Jurkat, Clone E6-1 (cell line): ENCODE measurements around the gene SDCCAG8.

ENCODE experiments used
- DNase-seq: peaks from one replicate; pipeline ENCODE4 v3.0.0-alpha.2; 2011; ENCODE audit warnings: low read depth, low spot score
- H3K4me3 ChIP-seq: 2 replicates; pipeline ENCODE4 v1.5.1; 2011; ENCODE audit warnings: mild to moderate bottlenecking, low read length, control low read depth, moderate library complexity

The SDCCAG8 gene

DNA sequence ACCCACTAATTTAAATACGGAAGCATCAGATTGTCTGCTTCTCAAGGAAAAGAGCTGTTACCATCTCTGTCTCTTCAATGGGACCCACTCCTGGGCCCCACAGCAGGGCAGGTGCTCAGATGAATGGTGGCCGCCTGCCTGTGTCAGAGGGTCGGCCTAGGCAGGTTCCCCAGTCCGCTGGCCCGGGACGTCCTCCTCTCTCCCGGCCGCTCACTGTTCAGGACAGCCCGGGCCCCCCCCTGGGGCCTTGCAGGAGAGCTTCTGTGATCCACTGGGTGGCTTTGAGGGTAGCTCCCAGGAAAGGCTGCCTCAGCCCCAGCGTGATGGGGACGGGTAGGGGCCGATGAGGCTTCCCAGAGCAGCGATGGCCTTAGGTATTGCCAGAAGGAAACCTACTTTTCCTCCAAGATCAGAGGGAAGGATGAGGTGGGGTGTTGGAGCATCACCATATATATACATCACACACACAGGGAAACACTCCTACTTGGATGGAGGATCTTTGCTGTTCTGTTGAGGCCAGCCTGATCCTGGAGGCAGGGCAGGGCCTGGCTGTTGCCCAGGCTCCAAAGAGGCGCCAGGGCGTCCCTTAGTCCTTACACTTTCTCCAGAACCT lies 231.3 kb downstream of the SDCCAG8 start:
- no peak overlapping the region for H3K4me3 ChIP-seq
- DNase-seq: no peak

DNA sequence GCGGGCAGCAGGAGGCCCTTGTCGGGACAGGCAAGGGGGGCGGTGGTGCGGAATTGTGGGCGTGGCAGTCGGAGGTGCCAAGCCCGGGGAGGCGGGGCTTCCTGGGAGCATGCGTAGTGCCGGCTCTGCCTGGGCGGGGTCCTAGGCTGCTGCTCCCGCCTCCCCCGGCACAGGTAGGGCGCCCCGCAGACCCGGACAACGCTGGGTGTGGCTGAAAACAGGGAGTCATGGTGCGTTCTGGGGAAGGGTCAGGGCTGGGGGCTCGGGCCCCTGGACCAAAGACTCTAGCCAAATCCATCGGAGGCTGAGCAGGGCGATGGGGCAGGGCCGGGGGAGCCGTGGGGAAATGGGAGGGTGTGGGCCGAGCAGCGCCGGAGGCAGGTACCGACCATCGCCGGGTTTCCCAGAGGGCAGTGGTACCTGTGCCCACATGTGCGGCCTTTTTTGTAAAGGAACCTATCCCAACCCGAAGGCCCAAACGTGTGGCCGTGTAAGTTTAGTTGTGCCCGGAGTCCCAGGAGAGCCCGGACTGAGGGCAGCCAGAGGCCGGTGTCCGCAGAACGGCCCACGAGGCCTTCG lies 231.9 kb downstream of the SDCCAG8 start:
- no peak for DNase-seq
- H3K4me3 ChIP-seq: no peak overlapping the region

DNA sequence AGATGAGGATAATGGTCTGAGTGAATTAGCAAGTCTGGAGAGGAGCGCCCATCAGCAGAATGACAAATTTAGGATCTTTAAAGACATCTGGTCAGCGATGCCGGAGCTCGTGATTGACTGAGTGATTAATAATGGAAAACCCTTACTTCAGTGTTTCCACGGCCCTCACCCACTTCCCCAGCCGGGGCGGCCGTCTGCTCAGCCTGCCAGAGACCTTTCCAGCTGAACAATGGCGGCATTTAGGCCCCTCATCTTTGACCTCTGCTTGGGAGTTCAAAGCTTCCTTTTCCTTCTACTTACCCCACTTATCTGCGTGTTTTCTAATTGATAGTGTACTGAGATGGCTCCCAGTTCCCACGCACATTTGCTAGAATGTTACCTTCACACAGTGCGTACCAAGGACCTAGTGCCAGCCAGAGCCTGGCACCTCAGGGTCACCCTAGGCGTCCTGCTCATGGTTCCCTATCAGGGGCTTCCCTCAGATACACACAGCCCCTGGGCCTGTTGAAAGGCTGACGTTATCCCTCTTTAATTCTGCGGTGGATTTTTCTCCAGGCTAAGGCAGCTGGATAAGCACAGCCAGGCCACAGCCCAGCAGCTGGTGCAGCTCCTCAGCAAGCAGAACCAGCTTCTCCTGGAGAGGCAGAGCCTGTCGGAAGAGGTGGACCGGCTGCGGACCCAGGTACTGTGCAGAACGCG lies 232.8 kb downstream of the SDCCAG8 start:
- no peak overlapping the region for H3K4me3 ChIP-seq
- DNase-seq: no peak

DNA sequence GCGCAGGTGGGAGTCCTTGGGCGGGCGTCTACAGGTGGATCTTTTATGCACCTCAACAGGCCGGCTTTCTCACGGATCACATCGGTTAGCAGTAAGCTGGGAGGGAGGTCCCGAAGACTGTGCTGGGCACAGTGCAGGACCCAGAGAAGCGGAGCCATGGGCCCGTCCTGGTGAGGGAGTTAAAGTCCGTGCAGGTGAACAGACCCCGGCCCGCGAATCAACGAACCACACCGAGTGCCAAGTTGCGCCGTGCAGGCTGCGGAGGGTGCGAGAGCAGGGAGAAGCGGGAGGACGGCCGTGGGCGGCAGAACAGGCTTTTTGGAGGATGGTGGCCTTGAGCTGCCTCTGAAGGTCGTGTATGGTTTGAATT lies 233.3 kb downstream of the SDCCAG8 start:
- no peak overlapping the region for H3K4me3 ChIP-seq
- no peak for DNase-seq

DNA sequence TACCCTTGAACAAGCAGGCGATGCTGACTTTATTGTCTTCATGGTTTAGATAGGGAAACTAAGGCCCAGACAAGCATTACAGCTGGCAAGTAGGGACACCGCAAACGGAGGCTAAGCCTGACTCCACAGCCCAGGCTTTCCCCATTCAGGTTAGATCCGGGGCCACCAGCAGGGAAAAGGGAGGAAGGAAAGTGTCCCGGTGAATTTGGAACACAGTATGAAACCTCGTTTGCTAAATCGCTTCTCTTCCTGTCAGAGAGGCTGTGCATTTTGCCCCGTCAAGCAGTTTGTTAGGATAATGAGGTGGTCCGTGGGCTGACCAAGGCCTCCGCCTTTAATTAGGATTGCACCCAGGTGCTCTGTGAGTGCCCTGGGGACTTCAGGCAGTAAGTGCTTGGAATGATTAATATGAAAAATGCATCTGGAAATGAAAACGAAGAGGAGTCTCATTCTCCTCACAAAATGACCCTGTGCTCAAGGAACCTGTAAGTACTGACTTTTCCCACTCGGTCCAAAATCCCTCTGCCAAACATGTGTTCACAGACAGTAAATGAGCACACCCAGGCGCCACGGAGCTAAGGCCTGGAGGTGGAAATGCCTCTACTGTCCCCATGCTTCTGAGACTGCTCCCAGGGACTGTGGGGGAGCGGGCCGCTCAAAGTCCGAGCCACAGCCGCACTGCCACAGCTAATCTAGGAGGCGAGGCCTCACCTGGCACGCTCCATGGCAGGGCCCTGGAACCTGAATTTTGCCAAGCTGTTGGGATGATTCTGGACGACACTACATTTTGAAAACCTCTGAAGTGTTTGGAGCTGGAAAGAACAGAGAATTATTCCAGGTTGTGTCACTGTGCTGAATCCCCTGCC lies 234.1 kb downstream of the SDCCAG8 start:
- no peak overlapping the region for H3K4me3 ChIP-seq
- DNase-seq: no peak

DNA sequence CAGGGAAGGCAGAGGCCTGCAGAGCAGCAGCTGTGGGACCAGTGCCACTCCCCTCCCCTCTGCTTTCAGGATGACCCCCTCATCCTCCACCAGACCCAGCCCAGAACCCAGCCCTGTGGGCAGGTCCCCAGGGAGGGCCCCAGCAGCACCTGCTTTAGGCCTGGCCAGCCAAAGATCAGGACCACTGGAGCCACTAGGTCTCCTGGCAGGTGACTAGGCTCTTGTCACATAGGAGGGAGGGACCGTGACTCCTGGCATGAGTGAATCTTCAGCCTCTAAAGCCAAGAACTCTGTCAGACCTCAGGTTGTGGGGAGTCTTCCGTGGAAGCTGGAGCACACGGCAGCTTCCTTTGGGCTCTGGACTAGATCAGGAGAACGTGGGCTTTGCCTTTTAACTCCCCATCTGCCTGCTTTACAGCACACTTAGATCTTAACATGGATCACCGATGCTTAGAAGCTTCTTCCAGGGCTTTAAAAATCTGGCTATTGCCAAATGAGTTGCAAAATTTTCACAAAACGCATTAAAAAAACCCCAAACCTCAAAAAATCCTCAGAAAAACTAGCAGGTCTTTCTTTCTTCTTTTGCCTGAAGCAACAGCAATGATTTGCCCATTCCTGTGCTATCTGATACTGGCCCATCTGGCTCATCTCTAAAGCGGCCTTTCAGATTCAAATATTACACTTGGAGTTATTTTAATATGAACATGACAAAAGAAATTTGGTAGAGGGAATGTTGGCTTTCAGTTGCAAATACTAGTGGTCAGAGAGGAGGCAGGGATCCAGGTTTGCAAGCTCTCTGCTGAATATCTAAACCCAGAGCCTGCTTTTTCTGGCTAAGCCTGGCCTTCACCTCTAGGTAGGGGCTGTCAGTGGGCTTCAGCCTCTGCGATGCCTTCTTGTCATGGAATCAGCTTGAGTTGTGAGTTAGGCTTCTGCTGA lies 235.2 kb downstream of the SDCCAG8 start:
- H3K4me3 ChIP-seq: no peak overlapping the region
- no peak for DNase-seq

DNA sequence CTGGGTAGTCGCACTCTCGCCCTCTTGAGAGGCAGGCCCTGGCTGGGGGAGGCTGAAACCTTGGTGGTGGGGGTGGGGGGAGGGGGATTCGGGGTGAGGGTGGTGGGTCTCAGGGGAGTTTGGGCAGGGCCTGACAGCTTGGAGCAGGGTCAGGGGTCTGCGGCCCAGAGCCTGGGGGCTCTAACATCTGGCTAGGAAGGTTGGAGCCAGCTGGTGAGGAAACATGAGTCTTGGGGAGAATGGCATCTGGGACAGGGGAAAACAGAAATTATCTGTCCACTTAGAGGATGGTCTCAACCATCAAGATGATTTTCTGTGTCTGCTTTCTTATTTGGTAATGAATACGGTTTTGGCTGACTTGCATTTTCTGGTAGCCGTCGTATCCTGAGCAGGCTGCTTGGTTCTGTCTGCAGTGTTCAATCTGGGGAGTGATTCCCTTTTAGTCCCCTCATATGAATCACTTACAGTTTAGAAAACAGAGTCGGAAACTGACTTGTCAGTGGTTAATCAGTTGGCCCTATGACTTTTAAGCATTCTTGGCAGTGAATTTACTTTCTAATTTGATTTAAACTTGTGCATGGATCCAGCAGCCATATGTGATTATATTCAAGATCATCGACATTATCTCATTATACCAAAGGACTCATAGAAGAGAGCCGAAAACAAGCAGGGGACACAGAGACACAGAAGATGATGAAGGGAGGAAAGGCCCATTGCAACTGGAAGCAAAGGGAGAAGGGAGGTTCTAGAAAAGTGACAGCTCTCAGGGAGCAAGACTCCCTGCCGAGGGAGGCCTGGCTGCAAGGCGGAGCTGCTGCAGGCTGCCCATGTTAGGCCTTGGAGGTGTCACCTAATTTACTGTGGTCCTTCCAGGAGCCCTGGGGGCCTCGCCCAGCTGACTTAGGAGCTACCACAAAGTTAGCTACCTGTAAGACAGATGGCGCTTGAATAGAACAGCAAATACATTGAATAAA lies 237.6 kb downstream of the SDCCAG8 start:
- no peak for DNase-seq
- H3K4me3 ChIP-seq: no peak overlapping the region

DNA sequence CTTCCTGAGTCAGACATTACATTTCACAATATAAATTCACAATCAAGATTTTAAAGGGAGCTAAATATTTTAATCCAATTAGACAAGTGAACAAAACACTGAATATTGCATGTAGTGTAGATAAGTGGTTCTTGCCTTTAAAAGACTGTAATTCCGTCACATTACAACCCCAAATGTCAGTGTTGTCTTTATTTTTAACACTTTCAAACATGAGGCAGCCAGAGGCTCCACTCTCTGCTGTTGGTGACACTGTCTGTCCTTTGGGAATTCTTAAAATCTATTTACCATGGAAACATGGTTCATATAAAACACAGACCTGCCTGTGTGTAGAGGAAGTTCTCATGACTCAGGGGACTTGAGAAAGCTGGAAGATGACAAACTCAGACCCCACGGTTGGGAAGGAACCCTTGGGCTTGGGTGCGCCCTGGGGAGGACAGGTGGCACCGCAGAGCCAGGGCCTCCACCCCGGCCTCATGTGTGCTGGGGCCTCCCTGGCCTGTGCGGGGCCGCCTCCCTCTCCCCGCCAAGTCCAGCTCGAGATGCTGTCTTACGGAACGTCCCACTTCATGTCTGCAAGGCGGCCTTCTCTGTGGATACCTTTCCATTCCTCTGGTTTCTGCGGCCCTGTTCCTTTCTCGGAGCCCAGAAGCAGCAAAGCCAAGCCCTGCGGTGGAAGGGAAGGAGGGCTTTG lies 239.0 kb downstream of the SDCCAG8 start:
- no peak for DNase-seq
- no peak overlapping the region for H3K4me3 ChIP-seq

DNA sequence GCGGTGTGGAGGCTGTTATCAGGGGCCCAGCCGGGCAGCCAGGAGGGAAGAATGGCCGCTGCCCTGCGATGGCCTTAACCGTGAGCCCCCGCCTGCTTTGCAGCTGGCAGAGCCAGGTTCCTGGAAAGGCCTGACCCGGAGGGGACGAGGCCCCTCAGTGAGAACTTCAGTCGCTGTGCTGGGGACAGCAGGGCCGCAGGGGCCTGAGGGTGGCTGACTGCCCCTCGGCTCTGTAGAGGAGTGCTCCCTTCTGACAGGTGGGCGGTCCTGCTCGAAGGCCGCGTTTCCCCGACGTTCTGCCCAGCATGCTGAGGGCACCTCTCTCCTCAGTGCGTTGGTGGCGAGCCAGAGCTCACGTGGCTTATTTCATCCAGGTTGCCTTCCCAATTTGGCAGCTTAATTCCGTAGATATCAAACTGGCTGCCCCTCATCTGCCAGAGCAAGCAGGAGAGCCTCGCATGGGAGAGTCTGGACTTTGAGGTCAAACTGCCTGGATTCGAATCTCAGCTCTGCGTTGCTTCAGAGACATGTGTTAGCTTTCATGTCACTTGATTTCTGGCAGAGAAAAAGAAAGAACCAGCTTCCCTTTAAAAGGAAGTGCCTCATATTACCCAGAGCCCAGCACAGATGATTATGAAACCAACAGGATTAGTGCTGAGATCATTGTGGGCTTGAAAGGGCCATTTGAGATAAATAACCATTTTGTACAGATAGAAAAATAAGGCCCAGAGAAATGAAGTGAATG lies 239.8 kb downstream of the SDCCAG8 start:
- H3K4me3 ChIP-seq: no peak overlapping the region
- DNase-seq: no peak

DNA sequence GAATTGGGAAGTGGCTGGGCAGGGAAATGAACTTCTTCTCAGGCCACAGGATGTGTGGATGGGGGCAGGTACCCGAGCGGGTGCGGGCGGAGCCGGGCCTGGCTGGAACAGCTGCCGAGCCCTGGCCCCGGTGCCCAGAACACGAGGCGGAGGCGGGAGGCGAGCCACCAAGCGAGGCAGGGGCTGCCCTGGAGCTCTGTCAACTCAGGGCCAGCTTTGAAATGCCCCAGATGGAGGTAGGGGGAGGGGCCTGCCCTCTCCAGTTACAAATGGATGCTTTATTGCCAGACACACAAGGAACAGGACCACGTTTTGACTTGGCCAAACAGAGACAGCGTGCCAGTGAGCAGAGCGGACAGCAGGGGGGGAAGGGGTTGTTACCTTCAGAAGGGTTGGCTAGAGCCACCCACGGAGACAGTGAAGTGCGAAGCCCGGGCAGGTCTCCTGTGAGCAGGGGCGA lies 240.4 kb downstream of the SDCCAG8 start:
- no peak for DNase-seq
- H3K4me3 ChIP-seq: no peak overlapping the region

DNA sequence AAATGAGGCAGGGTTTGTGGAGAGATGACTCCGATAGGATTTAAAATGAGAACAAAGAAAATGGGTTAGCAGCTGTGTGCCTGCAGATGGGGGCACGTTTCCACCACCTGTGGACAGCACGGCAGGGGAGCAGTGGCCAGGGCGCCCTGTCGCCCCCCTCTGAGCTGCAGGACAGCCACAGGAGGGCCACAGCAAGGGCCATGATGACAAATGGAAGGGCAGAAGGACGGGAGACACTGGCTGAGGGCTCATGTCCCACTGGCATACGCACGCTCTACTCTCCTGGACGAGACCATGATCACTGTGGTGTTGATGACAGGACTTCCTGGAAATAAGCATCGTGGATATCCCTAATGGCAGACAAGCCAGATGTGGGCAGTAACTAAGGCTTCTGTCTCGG lies 241.0 kb downstream of the SDCCAG8 start:
- DNase-seq: no peak
- H3K4me3 ChIP-seq: no peak overlapping the region

DNA sequence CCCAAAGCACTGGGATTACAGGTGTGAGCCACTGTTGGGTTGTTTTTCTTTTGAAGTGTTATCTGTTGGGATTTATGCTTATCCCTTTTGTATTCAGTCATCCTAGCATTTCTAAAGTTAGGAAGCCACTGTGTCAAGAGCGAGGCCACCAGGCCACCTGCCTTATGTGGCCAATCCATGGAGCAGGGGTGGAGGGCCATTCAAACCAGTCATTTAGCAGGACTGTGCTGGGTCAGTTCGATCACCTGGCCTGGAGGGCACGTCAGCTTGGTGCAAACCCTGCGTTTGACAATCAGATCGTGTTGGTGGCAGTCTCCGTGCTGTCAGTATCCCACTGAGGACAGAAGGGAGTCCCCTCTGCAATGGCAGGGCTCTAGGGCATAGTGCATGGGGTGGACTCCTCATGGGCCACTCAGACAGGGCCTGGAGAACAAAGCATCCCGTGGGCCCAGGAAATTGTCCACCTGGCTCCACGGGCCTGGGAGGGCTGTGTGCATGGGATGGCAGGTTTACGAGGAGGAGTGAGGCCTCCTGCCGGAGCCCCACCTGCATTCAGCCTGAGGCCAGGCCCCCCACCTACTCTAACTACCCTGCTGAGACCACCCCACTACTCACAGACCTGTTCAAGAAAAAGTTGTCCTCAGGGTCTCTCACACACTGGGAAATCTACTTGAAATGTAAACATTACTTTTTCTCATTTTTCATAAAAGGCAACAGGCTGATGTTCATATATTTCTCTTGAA lies 242.3 kb downstream of the SDCCAG8 start:
- no peak overlapping the region for H3K4me3 ChIP-seq
- no peak for DNase-seq

DNA sequence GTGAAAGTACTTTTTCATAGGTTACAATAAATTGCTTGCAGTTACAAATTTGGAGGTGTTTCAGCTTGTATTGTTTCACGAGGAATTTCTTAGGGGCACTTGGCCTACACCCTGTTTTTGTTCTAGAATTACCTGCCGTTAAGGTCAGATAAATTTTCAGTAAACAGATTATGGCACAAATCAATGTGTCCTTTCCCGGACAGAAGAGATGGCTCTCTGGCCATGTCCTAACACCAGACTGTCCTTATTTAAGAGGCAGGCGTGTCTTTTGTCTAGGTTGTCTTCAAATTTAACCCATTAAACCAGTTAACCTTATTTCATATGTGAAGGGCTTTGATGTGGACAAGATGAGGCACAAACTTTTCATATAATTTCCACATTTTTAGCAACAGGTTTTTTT lies 243.4 kb downstream of the SDCCAG8 start:
- no peak for DNase-seq
- H3K4me3 ChIP-seq: no peak overlapping the region

DNA sequence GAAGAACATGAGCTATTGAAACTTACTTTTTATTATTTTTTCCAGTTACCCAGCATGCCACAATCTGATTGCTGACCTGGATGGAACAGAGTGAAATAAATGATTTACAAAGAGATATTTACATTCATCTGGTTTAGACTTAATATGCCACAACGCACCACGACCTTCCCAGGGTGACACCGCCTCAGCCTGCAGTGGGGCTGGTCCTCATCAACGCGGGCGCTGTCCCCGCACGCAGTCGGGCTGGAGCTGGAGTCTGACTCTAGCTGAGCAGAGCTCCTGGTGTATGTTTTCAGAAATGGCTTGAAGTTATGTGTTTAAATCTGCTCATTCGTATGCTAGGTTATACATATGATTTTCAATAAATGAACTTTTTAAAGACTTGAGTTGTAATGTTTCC lies 243.9 kb downstream of the SDCCAG8 start:
- no peak for DNase-seq
- H3K4me3 ChIP-seq: no peak overlapping the region

DNA sequence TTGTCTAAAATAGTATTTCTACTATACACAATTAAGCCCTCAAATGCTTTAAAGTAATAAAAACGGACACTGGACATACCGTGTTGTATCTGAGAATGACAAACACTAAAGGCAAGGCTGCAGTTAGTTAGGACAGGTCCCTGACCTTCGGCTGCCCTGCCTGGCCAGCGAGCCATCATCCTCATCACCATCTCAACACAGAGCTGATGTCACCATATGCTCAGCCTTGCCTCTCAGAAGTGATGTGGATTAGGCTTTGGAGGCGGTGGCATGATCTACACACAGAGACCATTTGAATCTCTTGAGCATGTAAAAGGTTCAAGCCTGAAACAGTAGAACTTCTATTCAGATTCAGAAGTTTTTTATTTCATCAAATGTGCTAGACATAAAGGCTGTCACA lies 244.7 kb downstream of the SDCCAG8 start:
- no peak for DNase-seq
- H3K4me3 ChIP-seq: no peak overlapping the region

DNA sequence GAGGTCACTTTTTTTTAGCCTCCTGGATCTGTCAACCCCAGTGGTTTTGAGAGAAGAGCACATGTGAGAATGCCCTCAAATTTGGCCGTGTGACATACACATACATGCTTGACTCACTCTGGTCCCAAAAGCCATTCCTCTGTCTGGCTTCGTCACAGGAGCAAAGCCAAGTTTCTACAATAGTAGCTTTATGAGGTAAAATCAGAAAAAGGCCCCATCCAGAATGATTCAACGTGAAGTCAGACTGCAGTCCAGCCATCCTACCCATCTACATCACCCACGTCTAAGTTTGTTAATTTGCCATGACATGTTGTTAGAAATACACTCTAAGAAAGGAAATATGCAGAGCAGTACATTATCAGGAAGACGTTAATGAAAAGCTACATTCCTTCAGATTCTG lies 245.2 kb downstream of the SDCCAG8 start:
- no peak overlapping the region for H3K4me3 ChIP-seq
- DNase-seq: no peak
